HCT116 (cell line): ENCODE measurements around the gene USP24. TPM values are rescaled to one million over a fixed set of nuclear protein-coding genes. Genes with fewer than 3 reads are reported as not detected.

ENCODE experiments used
- ATAC-seq: fragments of 200-7000 bp; cut with Tn5 transposase; 2 replicates; pipeline ENCODE4 v1.9.1; 2020; ENCODE audit warnings: mild to moderate bottlenecking, moderate library complexity
- BruUV-seq: library from RNA; stranded (reverse); fragments of 400-500 nt; replicated peaks from 2 replicates; lab custom pipeline; 2021; lab: Mats Ljungman, UMichigan
- CTCF ChIA-PET: fragments of 300-600 bp; sonication (Branson Sonifier 250); formaldehyde crosslinking; loops from one replicate; lab custom pipeline; 2021; ENCODE audit warnings: antibody characterized with exemption; lab: Charles Lee
- POLR2A ChIA-PET: fragments of 300-600, 350-600 bp; sonication (Branson Sonifier 250); formaldehyde crosslinking; loops from one replicate; lab custom pipeline; 2021; ENCODE audit warnings: antibody characterized with exemption; lab: Charles Lee
- RAD21 ChIA-PET, 2 experiments: fragments of 300-600 bp; sonication (Branson Sonifier 250); formaldehyde crosslinking; loops; one replicate each; lab custom pipeline; 2023; ENCODE audit warnings: low total read pairs in 2 of 2; ENCODE audit not compliant: uncharacterized antibody in 2 of 2, unreplicated experiment in 2 of 2, low non-redundant PET in 1 of 2; lab: Charles Lee
- DNase-seq: peaks from one replicate; pipeline ENCODE4 v3.0.0-alpha.2; 2010; ENCODE audit warnings: low read depth, low spot score
- H2AFZ ChIP-seq: fragments of 200-600 bp; shearing (Covaris generic), sonication (generic); 2 replicates; pipeline ENCODE4 v1.6.1; 2017; ENCODE audit warnings: low read depth, mixed run types, mixed read lengths, antibody characterized with exemption, low read length; ENCODE audit not compliant: poor library complexity, severe bottlenecking
- H3K27ac ChIP-seq: 2 replicates; pipeline ENCODE4 v1.5.1; 2012; ENCODE audit warnings: low read depth, low read length
- H3K27me3 ChIP-seq: fragments of 200-600 bp; sonication (generic); 2 replicates; pipeline ENCODE4 v1.6.1; 2016; ENCODE audit warnings: mixed run types, low read length, mixed read lengths; ENCODE audit not compliant: insufficient read depth
- H3K36me3 ChIP-seq, 2 experiments: fragments of 200-500 bp in 1 of 2; fragments of 200-600 bp in 1 of 2; sonication (Bioruptor generic) in 1 of 2; sonication (generic) in 1 of 2; 2 replicates each; pipeline versions ENCODE4 v1.5.1 to v1.6.1; 2014 to 2016; ENCODE audit warnings: low read length in 2 of 2, inconsistent platforms in 1 of 2, mixed read lengths in 1 of 2, mixed run types in 1 of 2; ENCODE audit not compliant: insufficient read depth in 2 of 2, control insufficient read depth in 1 of 2
- H3K4me1 ChIP-seq, 2 experiments: fragments of 200-600 bp in 1 of 2; sonication (generic) in 1 of 2; 2 replicates each; pipeline versions ENCODE4 v1.5.1 to v1.6.1; 2012 to 2017; ENCODE audit warnings: low read length in 2 of 2, inconsistent platforms in 1 of 2, mild to moderate bottlenecking in 1 of 2, mixed read lengths in 1 of 2, mixed run types in 1 of 2, moderate library complexity in 1 of 2; ENCODE audit not compliant: insufficient read depth in 2 of 2, control insufficient read depth in 1 of 2
- H3K4me2 ChIP-seq: fragments of 200-600 bp; sonication (generic); 2 replicates; pipeline ENCODE4 v1.6.1; 2017; ENCODE audit warnings: mixed run types, low read length, mixed read lengths
- H3K4me3 ChIP-seq, 2 experiments: fragments of 200-600 bp in 1 of 2; sonication (generic) in 1 of 2; replicated peaks in 1 of 2; 2 replicates each; pipeline ENCODE4 v1.5.1; 2011 to 2016; ENCODE audit warnings: low read length in 2 of 2, control low read depth in 1 of 2, low read depth in 1 of 2, mild to moderate bottlenecking in 1 of 2, mixed read lengths in 1 of 2, mixed run types in 1 of 2
- H3K79me2 ChIP-seq: fragments of 200-600 bp; sonication (generic); 2 replicates; pipeline ENCODE4 v1.6.1; 2017; ENCODE audit warnings: mild to moderate bottlenecking, mixed run types, low read length, moderate library complexity, mixed read lengths; ENCODE audit not compliant: insufficient read depth
- H3K9ac ChIP-seq: fragments of 200-600 bp; sonication (generic); 2 replicates; pipeline ENCODE4 v1.6.1; 2016; ENCODE audit warnings: low read length, mixed read lengths
- H3K9me2 ChIP-seq: fragments of 200-600 bp; sonication (generic), shearing (Covaris generic); 2 replicates; pipeline ENCODE4 v1.6.1; 2017; ENCODE audit warnings: mixed run types, mild to moderate bottlenecking, moderate library complexity; ENCODE audit not compliant: insufficient read depth
- H3K9me3 ChIP-seq, 2 experiments: fragments of 200-500 bp in 1 of 2; fragments of 200-600 bp in 1 of 2; sonication (Bioruptor generic) in 1 of 2; sonication (generic) in 1 of 2; 2 replicates each; pipeline ENCODE4 v1.6.1; 2014 to 2017; ENCODE audit warnings: low read length in 2 of 2, mixed read lengths in 2 of 2, inconsistent platforms in 1 of 2, low read depth in 1 of 2, mild to moderate bottlenecking in 1 of 2, mixed run types in 1 of 2, moderate library complexity in 1 of 2; ENCODE audit not compliant: control insufficient read depth in 1 of 2, insufficient read depth in 1 of 2
- H4K20me1 ChIP-seq: fragments of 200-600 bp; sonication (generic), shearing (Covaris generic); 2 replicates; pipeline ENCODE4 v1.6.1; 2017; ENCODE audit warnings: mixed run types, mild to moderate bottlenecking, moderate library complexity; ENCODE audit not compliant: insufficient read depth
- ATF3 ChIP-seq: IDR thresholded peaks from 2 replicates; pipeline ENCODE4 v1.6.1; 2012
- CBX3 ChIP-seq: IDR thresholded peaks from 2 replicates; pipeline ENCODE4 v1.6.1; 2012; ENCODE audit warnings: low read depth
- CEBPB ChIP-seq: IDR thresholded peaks from 2 replicates; pipeline ENCODE4 v1.6.1; 2012; ENCODE audit warnings: low read depth
- CTCF ChIP-seq, 3 experiments: fragments of 200-600 bp in 1 of 3; sonication (generic) in 1 of 3; IDR thresholded peaks in 2 of 3; conservative IDR thresholded peaks in 1 of 3; 2 replicates each; pipeline ENCODE4 v1.5.1; 2012 to 2017; ENCODE audit warnings: low read depth in 2 of 3, low read length in 2 of 3, antibody characterized with exemption in 1 of 3, borderline replicate concordance in 1 of 3, control low read depth in 1 of 3, mild to moderate bottlenecking in 1 of 3, mixed read lengths in 1 of 3, mixed run types in 1 of 3, moderate library complexity in 1 of 3; ENCODE audit not compliant: insufficient read depth in 1 of 3
- EGR1 ChIP-seq: IDR thresholded peaks from 2 replicates; pipeline ENCODE4 v1.6.1; 2012; ENCODE audit warnings: low read depth
- EZH2 ChIP-seq: fragments of 200-600 bp; sonication (generic); IDR thresholded peaks from 2 replicates; pipeline ENCODE4 v1.6.1; 2017; ENCODE audit warnings: antibody characterized with exemption, mixed run types
- MAX ChIP-seq: IDR thresholded peaks from 2 replicates; pipeline ENCODE4 v1.6.1; 2012
- POLR2A ChIP-seq: IDR thresholded peaks from 2 replicates; pipeline ENCODE4 v1.7.0; 2011; ENCODE audit warnings: borderline replicate concordance; ENCODE audit not compliant: insufficient read depth, insufficient read length; ENCODE audit errors: extremely low read depth
- POLR2AphosphoS5 ChIP-seq: IDR thresholded peaks from 2 replicates; pipeline ENCODE4 v1.6.1; 2011; ENCODE audit warnings: mild to moderate bottlenecking, low read depth, low read length, moderate library complexity
- RAD21 ChIP-seq: IDR thresholded peaks from 2 replicates; pipeline ENCODE4 v1.6.1; 2012; ENCODE audit warnings: low read depth, mild to moderate bottlenecking
- SIN3A ChIP-seq: IDR thresholded peaks from 2 replicates; pipeline ENCODE4 v1.6.1; 2012; ENCODE audit warnings: low read depth
- TCF7L2 ChIP-seq: IDR thresholded peaks from 2 replicates; pipeline ENCODE4 v1.7.0; 2011; ENCODE audit warnings: borderline replicate concordance, inconsistent platforms; ENCODE audit not compliant: insufficient read depth, insufficient read length; ENCODE audit errors: extremely low read depth
- YY1 ChIP-seq: IDR thresholded peaks from 2 replicates; pipeline ENCODE4 v1.6.1; 2011; ENCODE audit warnings: low read length, low read depth, moderate library complexity, mild to moderate bottlenecking; ENCODE audit not compliant: insufficient replicate concordance; ENCODE audit errors: extremely low read depth
- ZBTB33 ChIP-seq: IDR thresholded peaks from 2 replicates; pipeline ENCODE4 v1.6.1; 2011; ENCODE audit warnings: mild to moderate bottlenecking, low read length, moderate library complexity; ENCODE audit not compliant: insufficient replicate concordance; ENCODE audit errors: extremely low read depth
- ZNF274 ChIP-seq: fragments of 200-500 bp; sonication (Bioruptor generic); IDR thresholded peaks from 2 replicates; pipeline ENCODE4 v1.6.1; 2014; ENCODE audit warnings: mild to moderate bottlenecking, low read depth, low read length, inconsistent platforms
- intact Hi-C: fragments of 100-400 bp; cut with micrococcal nuclease; formaldehyde crosslinking; loops from 2 replicates; pipeline ENCODE4 v1.10.0; 2022
- total RNA-seq: library from RNA; stranded (reverse); gene quantifications from one replicate; pipeline ENCODE4 v1.2.1, GENCODE V29; 2021; ENCODE audit not compliant: unreplicated experiment
- TF ChIP-seq, protein P1 (sequence below): IDR thresholded peaks from 2 replicates; pipeline ENCODE4 v1.6.1; 2012; ENCODE audit warnings: low read depth

The USP24 gene
- total RNA-seq, 1 experiment from 2014 or later, result 34.2 TPM

- Histone ChIP-seq H3K9ac (no peak overlapping the region), H3K4me1 (no peaks in the 10 kb centered on the region), H3K27ac (no peak overlapping the region), H3K27me3 (no peaks in the 10 kb centered on the region), H3K79me2 (no peaks in the 10 kb centered on the region), H3K4me3 (no peak overlapping the region), H3K9me2 (no peaks in the 10 kb centered on the region), H3K36me3 (no peaks in the 10 kb centered on the region), H3K9me3 (no peaks in the 10 kb centered on the region), H2AFZ (no peak overlapping the region), H3K4me2 (no peak overlapping the region), H4K20me1 (no peaks in the 10 kb centered on the region)
- ATAC-seq (no peak), DNase-seq (no peak)
- TF ChIP-seq EGR1, result no peak
- no peak for TF ChIP-seq SIN3A
- TF ChIP-seq CTCF (IDR thresholded peaks at IDR 0.05 in 2 of 3, conservative IDR thresholded peaks at IDR 0.05 in 1 of 3; ENCODE audit: borderline replicate concordance in 1 of 3, insufficient read depth in 1 of 3, low read depth in 2 of 3, low read length in 2 of 3), result no peak
- no peak for TF ChIP-seq ZNF274
- TF ChIP-seq YY1, result no peak
- no peak for TF ChIP-seq POLR2A
- no peak for TF ChIP-seq TCF7L2
- TF ChIP-seq MAX, result no peak
- TF ChIP-seq ZBTB33, result no peak
- no peak for TF ChIP-seq RAD21
- TF ChIP-seq CBX3, result no peak
- no peak for TF ChIP-seq CEBPB
- no peak for TF ChIP-seq ATF3
- TF ChIP-seq, protein P1, sequence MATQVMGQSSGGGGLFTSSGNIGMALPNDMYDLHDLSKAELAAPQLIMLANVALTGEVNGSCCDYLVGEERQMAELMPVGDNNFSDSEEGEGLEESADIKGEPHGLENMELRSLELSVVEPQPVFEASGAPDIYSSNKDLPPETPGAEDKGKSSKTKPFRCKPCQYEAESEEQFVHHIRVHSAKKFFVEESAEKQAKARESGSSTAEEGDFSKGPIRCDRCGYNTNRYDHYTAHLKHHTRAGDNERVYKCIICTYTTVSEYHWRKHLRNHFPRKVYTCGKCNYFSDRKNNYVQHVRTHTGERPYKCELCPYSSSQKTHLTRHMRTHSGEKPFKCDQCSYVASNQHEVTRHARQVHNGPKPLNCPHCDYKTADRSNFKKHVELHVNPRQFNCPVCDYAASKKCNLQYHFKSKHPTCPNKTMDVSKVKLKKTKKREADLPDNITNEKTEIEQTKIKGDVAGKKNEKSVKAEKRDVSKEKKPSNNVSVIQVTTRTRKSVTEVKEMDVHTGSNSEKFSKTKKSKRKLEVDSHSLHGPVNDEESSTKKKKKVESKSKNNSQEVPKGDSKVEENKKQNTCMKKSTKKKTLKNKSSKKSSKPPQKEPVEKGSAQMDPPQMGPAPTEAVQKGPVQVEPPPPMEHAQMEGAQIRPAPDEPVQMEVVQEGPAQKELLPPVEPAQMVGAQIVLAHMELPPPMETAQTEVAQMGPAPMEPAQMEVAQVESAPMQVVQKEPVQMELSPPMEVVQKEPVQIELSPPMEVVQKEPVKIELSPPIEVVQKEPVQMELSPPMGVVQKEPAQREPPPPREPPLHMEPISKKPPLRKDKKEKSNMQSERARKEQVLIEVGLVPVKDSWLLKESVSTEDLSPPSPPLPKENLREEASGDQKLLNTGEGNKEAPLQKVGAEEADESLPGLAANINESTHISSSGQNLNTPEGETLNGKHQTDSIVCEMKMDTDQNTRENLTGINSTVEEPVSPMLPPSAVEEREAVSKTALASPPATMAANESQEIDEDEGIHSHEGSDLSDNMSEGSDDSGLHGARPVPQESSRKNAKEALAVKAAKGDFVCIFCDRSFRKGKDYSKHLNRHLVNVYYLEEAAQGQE, result no peak
- TF ChIP-seq EZH2, result no peak
- TF ChIP-seq POLR2AphosphoS5, result no peak
- CTCF ChIA-PET, result no interaction called here
- BruUV-seq, result no TSS peak
- POLR2A ChIA-PET, result no interaction called here
- intact Hi-C loops, result no loop called here
- RAD21 ChIA-PET, result no interaction called here
Observed at GRCh38 chr1:55225228-55225627, 10.1 kb upstream of the USP24 start.
